HEK293T (cell line): Measurements from ENCODE around the gene MED12L.

ENCODE experiments used
- CTCF ChIA-PET: fragments of 350-600 bp; formaldehyde crosslinking; extraction: SDS; loops from one replicate; lab custom pipeline; 2021; ENCODE audit warnings: antibody characterized with exemption, inconsistent platforms; lab: Yijun Ruan, JAX
- POLR2A ChIA-PET: fragments of 350-600 bp; formaldehyde crosslinking; extraction: SDS; loops from one replicate; lab custom pipeline; 2020; ENCODE audit warnings: antibody characterized with exemption, inconsistent platforms; lab: Yijun Ruan, JAX
- DNase-seq: peaks from one replicate; pipeline ENCODE4 v3.0.0; 2012; ENCODE audit warnings: mixed read lengths; ENCODE audit errors: extremely low spot score
- ARNT ChIP-seq: fragments of 450-650 bp; IDR thresholded peaks from 2 replicates; pipeline ENCODE4 v1.6.1; 2017; ENCODE audit warnings: mild to moderate bottlenecking
- BHLHE40 ChIP-seq: fragments of 450-650 bp; IDR thresholded peaks from 2 replicates; pipeline ENCODE4 v1.6.1; 2016; ENCODE audit warnings: mild to moderate bottlenecking, moderate library complexity, borderline replicate concordance
- CTBP1 ChIP-seq: fragments of 450-650 bp; IDR thresholded peaks from 2 replicates; pipeline ENCODE4 v1.6.1; 2016; ENCODE audit warnings: borderline replicate concordance
- ELF4 ChIP-seq: fragments of 450-650 bp; IDR thresholded peaks from 2 replicates; pipeline ENCODE4 v1.6.1; 2017; ENCODE audit warnings: antibody characterized with exemption
- FOXA1 ChIP-seq: fragments of 450-650 bp; IDR thresholded peaks from 2 replicates; pipeline ENCODE4 v1.6.1; 2016; ENCODE audit warnings: mild to moderate bottlenecking
- FOXK2 ChIP-seq: fragments of 450-650 bp; IDR thresholded peaks from 2 replicates; pipeline ENCODE4 v1.6.1; 2016; ENCODE audit warnings: mild to moderate bottlenecking
- FOXM1 ChIP-seq: fragments of 450-650 bp; IDR thresholded peaks from 2 replicates; pipeline ENCODE4 v1.6.1; 2017; ENCODE audit warnings: mild to moderate bottlenecking, borderline replicate concordance
- HDGF ChIP-seq: fragments of 450-650 bp; IDR thresholded peaks from 2 replicates; pipeline ENCODE4 v1.6.1; 2017; ENCODE audit warnings: antibody characterized with exemption, borderline replicate concordance
- L3MBTL2 ChIP-seq: fragments of 450-650 bp; conservative IDR thresholded peaks from 2 replicates; pipeline ENCODE4 v1.6.1; 2016; ENCODE audit warnings: mild to moderate bottlenecking
- LEF1 ChIP-seq: fragments of 450-650 bp; IDR thresholded peaks from 2 replicates; pipeline ENCODE4 v1.6.1; 2017; ENCODE audit warnings: mild to moderate bottlenecking, borderline replicate concordance
- NFRKB ChIP-seq: fragments of 450-650 bp; IDR thresholded peaks from 2 replicates; pipeline ENCODE4 v1.6.1; 2016; ENCODE audit warnings: mild to moderate bottlenecking, moderate library complexity
- PKNOX1 ChIP-seq: fragments of 450-650 bp; IDR thresholded peaks from 2 replicates; pipeline ENCODE4 v1.6.1; 2016
- SP1 ChIP-seq: fragments of 450-650 bp; IDR thresholded peaks from 2 replicates; pipeline ENCODE4 v1.6.1; 2017
- SUZ12 ChIP-seq: fragments of 450-650 bp; IDR thresholded peaks from 2 replicates; pipeline ENCODE4 v1.6.1; 2016; ENCODE audit warnings: mild to moderate bottlenecking
- TARDBP ChIP-seq: fragments of 450-650 bp; IDR thresholded peaks from 2 replicates; pipeline ENCODE4 v1.6.1; 2016
- ZNF384 ChIP-seq: fragments of 450-650 bp; IDR thresholded peaks from 2 replicates; pipeline ENCODE4 v1.6.1; 2016

Gene MED12L

GRCh38 chr3:151316267-151316991, 231.0 kb downstream of the MED12L start, which contains the start of gene GPR87:
GPR87 (minus strand) TSS chr3:151316820; CDS start chr3:151300100, 16,720 bp downstream.
- ChIA-PET POLR2A (no interaction called here), CTCF (no interaction called here)
- no peak for TF ChIP-seq PKNOX1
- TF ChIP-seq ELF4, result no peak
- no peak for TF ChIP-seq FOXM1
- no peak for TF ChIP-seq NFRKB
- TF ChIP-seq SP1, result no peak
- TF ChIP-seq FOXK2, result no peak
- no peak for DNase-seq

- CTCF ChIA-PET, result no interaction called here
- TF ChIP-seq ARNT, result no peak
- TF ChIP-seq PKNOX1, result peak; percentile 55
- TF ChIP-seq FOXK2, result no peak
- TF ChIP-seq SP1, result no peak
- DNase-seq, result no peak
- POLR2A ChIA-PET, result no interaction called here
Measured at GRCh38 chr3:151318313-151318712, 232.8 kb downstream of the MED12L start.

GRCh38 chr3:151318991-151319390, 233.5 kb downstream of the MED12L start:
- POLR2A ChIA-PET, result no interaction called here
- CTCF ChIA-PET, result no interaction called here
- no peak for TF ChIP-seq SP1
- TF ChIP-seq LEF1, result no peak
- TF ChIP-seq FOXM1, result no peak
- TF ChIP-seq L3MBTL2, result no peak
- TF ChIP-seq TARDBP, result no peak
- TF ChIP-seq FOXA1, result no peak
- TF ChIP-seq ZNF384, result no peak
- no peak for TF ChIP-seq CTBP1
- TF ChIP-seq NFRKB, result no peak
- no peak for TF ChIP-seq FOXK2
- TF ChIP-seq SUZ12, result no peak
- TF ChIP-seq ARNT, result no peak
- TF ChIP-seq PKNOX1, result no peak
- TF ChIP-seq ELF4, result no peak
- DNase-seq, result no peak

GRCh38 chr3:151319628-151320027, 234.2 kb downstream of the MED12L start:
- ChIA-PET CTCF (no interaction called here), POLR2A (no interaction called here)
- TF ChIP-seq ZNF384 (no peak), FOXM1 (no peak), ARNT (no peak), TARDBP (no peak), SP1 (no peak), HDGF (no peak), ELF4 (no peak), L3MBTL2 (no peak)
- no peak for DNase-seq

- no peak for TF ChIP-seq FOXK2
- no peak for TF ChIP-seq L3MBTL2
- no peak for TF ChIP-seq ELF4
- DNase-seq, result no peak
- CTCF ChIA-PET, result no interaction called here
- POLR2A ChIA-PET, result no interaction called here
Measured at GRCh38 chr3:151320131-151320530, 234.7 kb downstream of the MED12L start.

GRCh38 chr3:151321526-151321925, 236.1 kb downstream of the MED12L start:
- POLR2A ChIA-PET, result no interaction called here
- CTCF ChIA-PET, result no interaction called here
- TF ChIP-seq PKNOX1 (no peak), FOXM1 (no peak), TARDBP (no peak), BHLHE40 (no peak), ARNT (no peak), SP1 (no peak), HDGF (no peak), ELF4 (no peak)
- no peak for DNase-seq
